SU-DHL-6 (cell line): ENCODE data around the gene CHRNA4.

Source experiments
- H2AFZ ChIP-seq: fragments of 200-600 bp; sonication (generic); 2 replicates; pipeline ENCODE4 v1.6.1; 2014; ENCODE audit warnings: low read depth, mild to moderate bottlenecking, moderate library complexity, mixed read lengths, antibody characterized with exemption, low read length; ENCODE audit not compliant: severe bottlenecking
- H3F3A ChIP-seq: fragments of 200-600 bp; shearing (Covaris generic); 2 replicates; pipeline ENCODE4 v1.6.0; 2016; ENCODE audit warnings: antibody characterized with exemption, mild to moderate bottlenecking; ENCODE audit not compliant: insufficient read depth
- H3K27ac ChIP-seq: fragments of 200-600 bp; sonication (generic); 2 replicates; pipeline ENCODE4 v1.5.1; 2016; ENCODE audit warnings: low read depth, mild to moderate bottlenecking, low read length, moderate library complexity, mixed read lengths
- H3K27me3 ChIP-seq: fragments of 200-600 bp; sonication (generic), shearing (Covaris generic); 2 replicates; pipeline ENCODE4 v1.6.0; 2014; ENCODE audit warnings: mild to moderate bottlenecking, low read length
- H3K36me3 ChIP-seq: fragments of 200-600 bp; sonication (generic); 2 replicates; pipeline ENCODE4 v1.6.1; 2014; ENCODE audit warnings: mild to moderate bottlenecking, low read length, mixed read lengths
- H3K4me2 ChIP-seq: fragments of 300-600, 200-600 bp; shearing (Covaris generic), sonication (generic); 2 replicates; pipeline ENCODE4 v1.6.0; 2014; ENCODE audit warnings: low read length, low read depth, mild to moderate bottlenecking; ENCODE audit not compliant: poor library complexity, severe bottlenecking
- H3K4me3 ChIP-seq: fragments of 200-600 bp; sonication (generic); 2 replicates; pipeline ENCODE4 v1.5.1; 2014; ENCODE audit warnings: antibody characterized with exemption, low read length, mild to moderate bottlenecking, mixed read lengths; ENCODE audit not compliant: insufficient read depth, poor library complexity, severe bottlenecking
- H3K79me2 ChIP-seq: fragments of 200-600 bp; sonication (generic); 2 replicates; pipeline ENCODE4 v1.6.1; 2014; ENCODE audit warnings: mild to moderate bottlenecking, low read length, moderate library complexity; ENCODE audit not compliant: insufficient read depth
- H3K9ac ChIP-seq: fragments of 200-600 bp; sonication (generic); 2 replicates; pipeline ENCODE4 v1.7.0; 2014; ENCODE audit warnings: mild to moderate bottlenecking, low read length
- H3K9me2 ChIP-seq: fragments of 200-600 bp; sonication (generic); replicated peaks from 2 replicates; pipeline ENCODE4 v1.6.1; 2014; ENCODE audit warnings: low read length; ENCODE audit not compliant: insufficient read depth
- H3K9me3 ChIP-seq: fragments of 200-600 bp; sonication (generic); 2 replicates; pipeline ENCODE4 v1.6.1; 2014; ENCODE audit warnings: low read length, mixed read lengths; ENCODE audit not compliant: insufficient read depth
- H4K20me1 ChIP-seq: fragments of 200-600 bp; sonication (generic); 2 replicates; pipeline ENCODE4 v1.6.1; 2014; ENCODE audit warnings: low read depth, mild to moderate bottlenecking, antibody characterized with exemption, low read length, moderate library complexity, mixed read lengths
- CTCF ChIP-seq: fragments of 200-600 bp; sonication (generic); IDR thresholded peaks from one replicate; pipeline ENCODE4 v1.5.1; 2017; ENCODE audit warnings: antibody characterized with exemption, mild to moderate bottlenecking, low read length, moderate library complexity; ENCODE audit not compliant: insufficient read depth, poor library complexity, severe bottlenecking
- EZH2phosphoT487 ChIP-seq: fragments of 200-600 bp; sonication (generic), shearing (Covaris generic); conservative IDR thresholded peaks from 2 replicates; pipeline ENCODE4 v1.6.1; 2018; ENCODE audit warnings: mild to moderate bottlenecking, antibody characterized with exemption, low read length, moderate library complexity, mixed read lengths

Gene CHRNA4

GRCh38 chr20:63394069-63394919, 33.1 kb upstream of the CHRNA4 start:
- no peak overlapping the region for H3K4me3 ChIP-seq
- H3K79me2 ChIP-seq, result no peaks in the 10 kb centered on the region
- no peak overlapping the region for H3K4me2 ChIP-seq
- H3K27ac ChIP-seq, result no peak overlapping the region
- H3K9ac ChIP-seq, result no peak overlapping the region
- H3F3A ChIP-seq, result no peaks in the 10 kb centered on the region
- no peaks in the 10 kb centered on the region for H3K9me2 ChIP-seq
- H3K36me3 ChIP-seq, result no peaks in the 10 kb centered on the region
- TF ChIP-seq CTCF (no peak), EZH2phosphoT487 (no peak)
- no peaks in the 10 kb centered on the region for H3K9me3 ChIP-seq
- H2AFZ ChIP-seq, result no peak overlapping the region
- no peaks in the 10 kb centered on the region for H3K27me3 ChIP-seq
- H4K20me1 ChIP-seq, result no peaks in the 10 kb centered on the region

- no peak overlapping the region for H2AFZ ChIP-seq
- H3K36me3 ChIP-seq, result no peaks in the 10 kb centered on the region
- TF ChIP-seq EZH2phosphoT487, result no peak
- no peak overlapping the region for H3K9ac ChIP-seq
- no peaks in the 10 kb centered on the region for H4K20me1 ChIP-seq
- H3K4me3 ChIP-seq, result no peak overlapping the region
- H3K4me2 ChIP-seq, result no peak overlapping the region
- H3K27ac ChIP-seq, result no peak overlapping the region
- H3K79me2 ChIP-seq, result no peaks in the 10 kb centered on the region
- no peaks in the 10 kb centered on the region for H3K9me3 ChIP-seq
- H3K9me2 ChIP-seq, result no peaks in the 10 kb centered on the region
- no peaks in the 10 kb centered on the region for H3K27me3 ChIP-seq
- no peaks in the 10 kb centered on the region for H3F3A ChIP-seq
These were observed 32.4 kb upstream of the CHRNA4 start for GRCh38 chr20:63393566-63393965.

- Histone ChIP-seq H3K36me3 (no peaks in the 10 kb centered on the region), H4K20me1 (no peaks in the 10 kb centered on the region), H3K4me3 (no peak overlapping the region), H2AFZ (no peak overlapping the region), H3K27ac (no peak overlapping the region), H3K4me2 (no peak overlapping the region), H3K27me3 (no peaks in the 10 kb centered on the region), H3K79me2 (no peaks in the 10 kb centered on the region), H3F3A (no peaks in the 10 kb centered on the region), H3K9ac (no peak overlapping the region), H3K9me2 (no peaks in the 10 kb centered on the region), H3K9me3 (0 out of 2 replicates have a peak, but pooled peaks cover 4% of the 10 kb centered on the region)
- TF ChIP-seq CTCF (no peak), EZH2phosphoT487 (no peak)
These were observed 31.6 kb upstream of the CHRNA4 start for GRCh38 chr20:63392465-63393365.

GRCh38 chr20:63387917-63388316, 26.8 kb upstream of the CHRNA4 start:
- H3K4me2 ChIP-seq, result no peak overlapping the region
- no peaks in the 10 kb centered on the region for H3F3A ChIP-seq
- TF ChIP-seq CTCF, result no peak
- no peak for TF ChIP-seq EZH2phosphoT487
- no peak overlapping the region for H3K27ac ChIP-seq
- no peak overlapping the region for H2AFZ ChIP-seq
- no peaks in the 10 kb centered on the region for H3K36me3 ChIP-seq
- no peaks in the 10 kb centered on the region for H3K79me2 ChIP-seq
- H3K27me3 ChIP-seq, result no peaks in the 10 kb centered on the region
- no peaks in the 10 kb centered on the region for H4K20me1 ChIP-seq
- no peak overlapping the region for H3K4me3 ChIP-seq
- H3K9me3 ChIP-seq, result peaks cover 29% of the 10 kb centered on the region
- no peak overlapping the region for H3K9ac ChIP-seq
- no peaks in the 10 kb centered on the region for H3K9me2 ChIP-seq
